Adrenal gland (tissue), 12 donors: ENCODE results near the gene PER1. TPM values are rescaled to one million over a fixed set of nuclear protein-coding genes. Genes with fewer than 3 reads are reported as not detected.
A peak's percentile ranks its signal among the peaks of the same experiment; 100 is the strongest.

Experiments used
- DNase-seq, 7 donors: peaks; one replicate each; pipeline ENCODE4 v3.0.0-alpha.2; 2019 to 2020
- H3K27ac ChIP-seq, 5 donors: fragments of 200-600 bp; sonication (generic) in 4 of 5; 1 replicate in 3 of 5; 2 replicates in 2 of 5; pipeline versions ENCODE4 v1.5.1 to v1.8.0; 2016 to 2020; ENCODE audit warnings: mild to moderate bottlenecking in 1 of 5
- H3K27me3 ChIP-seq: fragments of 200-600 bp; 2 replicates; pipeline ENCODE4 v1.8.0; 2021
- H3K36me3 ChIP-seq, 2 donors: fragments of 200-600 bp; replicated peaks in 1 of 2; 1 replicate in 1 of 2; 2 replicates in 1 of 2; pipeline versions ENCODE4 v1.5.1 to v1.8.0; 2018 to 2022
- H3K4me1 ChIP-seq, 2 donors: fragments of 200-600 bp; replicated peaks in 1 of 2; 1 replicate in 1 of 2; 2 replicates in 1 of 2; pipeline versions ENCODE4 v1.5.1 to v1.8.0; 2018 to 2021
- H3K4me3 ChIP-seq, 4 donors: fragments of 200-600 bp; sonication (generic) in 3 of 4; one replicate each; pipeline ENCODE4 v1.5.1; 2016 to 2018
- H3K9me3 ChIP-seq, 3 donors: fragments of 200-600 bp; sonication (generic) in 1 of 3; replicated peaks in 1 of 3; 1 replicate in 2 of 3; 2 replicates in 1 of 3; pipeline versions ENCODE4 v1.5.1 to v1.8.0; 2016 to 2021
- CTCF ChIP-seq, 6 experiments: fragments of 450-650 bp in 4 of 6; fragments of 200-600 bp in 2 of 6; sonication (generic) in 1 of 6; IDR thresholded peaks; 1 replicate in 5 of 6; 2 replicates in 1 of 6; pipeline versions ENCODE4 v1.5.1 to v1.8.0; 2016 to 2021; ENCODE audit warnings: antibody characterized with exemption in 6 of 6, mild to moderate bottlenecking in 2 of 6, moderate library complexity in 1 of 6
- POLR2A ChIP-seq, 2 donors: fragments of 450-650 bp; IDR thresholded peaks; one replicate each; pipeline ENCODE4 v1.6.1; 2017; ENCODE audit warnings: antibody characterized with exemption in 2 of 2, mild to moderate bottlenecking in 2 of 2, moderate library complexity in 1 of 2
- WGBS, 4 donors: extraction: QIAGEN DNeasy Blood & Tissue Kit in 2 of 4; methylation state at CpG; one replicate each; pipeline versions ENCODE4 v1.1.5 to v1.1.7; 2013 to 2017; 5-methylcytosine and 5-hydroxymethylcytosine counted together
- intact Hi-C, 2 donors: fragments of 100-400 bp; cut with DNase I; formaldehyde crosslinking; loops; one replicate each; pipeline versions ENCODE4 v1.14.1 to v1.15.0; 2022 to 2023
- polyA plus RNA-seq, 3 donors: library from polyadenylated mRNA; stranded (reverse); fragments of 200-250 nt in 2 of 3; fragments of 350-450 nt in 1 of 3; fragmentation: Illumina TruSeq in 1 of 3; extraction: RNeasy Lipid Tissue Mini Kit (QIAGEN cat#74804) in 1 of 3; gene quantifications; one replicate each; pipeline ENCODE4 v1.2.3, GENCODE V29; 2013 to 2014
- total RNA-seq, 9 donors: library from RNA; depleted of rRNA in 4 of 9; stranded (reverse); fragments of >200 nt in 4 of 9; fragments of 120-200 nt in 1 of 9; fragmentation: NEBNext Ultra II Directional in 1 of 9; extraction: Animal tissue kit (Norgen Biotek cat#: 25700) in 1 of 9; gene quantifications; one replicate each; pipeline versions ENCODE4 v1.1.0 to v1.2.4, GENCODE V29; 2013 to 2023
- donor health status: healthy with polysubstance abuse.
- donor health status: Bipolar disorder and iron deficiency.
- donor health status: DM: yes; HTN: yes; CAD: no.
- donor health status: DM: no; HTN: no; CAD: no.
- donor health status: DM: no; HTN: no; CAD: no.
- donor health status: DM: yes; HTN: yes; CAD: no.

PER1 gene
- total and polyA plus RNA-seq, 12 donors, result 9.9 to 360 (median 108) TPM

DNA sequence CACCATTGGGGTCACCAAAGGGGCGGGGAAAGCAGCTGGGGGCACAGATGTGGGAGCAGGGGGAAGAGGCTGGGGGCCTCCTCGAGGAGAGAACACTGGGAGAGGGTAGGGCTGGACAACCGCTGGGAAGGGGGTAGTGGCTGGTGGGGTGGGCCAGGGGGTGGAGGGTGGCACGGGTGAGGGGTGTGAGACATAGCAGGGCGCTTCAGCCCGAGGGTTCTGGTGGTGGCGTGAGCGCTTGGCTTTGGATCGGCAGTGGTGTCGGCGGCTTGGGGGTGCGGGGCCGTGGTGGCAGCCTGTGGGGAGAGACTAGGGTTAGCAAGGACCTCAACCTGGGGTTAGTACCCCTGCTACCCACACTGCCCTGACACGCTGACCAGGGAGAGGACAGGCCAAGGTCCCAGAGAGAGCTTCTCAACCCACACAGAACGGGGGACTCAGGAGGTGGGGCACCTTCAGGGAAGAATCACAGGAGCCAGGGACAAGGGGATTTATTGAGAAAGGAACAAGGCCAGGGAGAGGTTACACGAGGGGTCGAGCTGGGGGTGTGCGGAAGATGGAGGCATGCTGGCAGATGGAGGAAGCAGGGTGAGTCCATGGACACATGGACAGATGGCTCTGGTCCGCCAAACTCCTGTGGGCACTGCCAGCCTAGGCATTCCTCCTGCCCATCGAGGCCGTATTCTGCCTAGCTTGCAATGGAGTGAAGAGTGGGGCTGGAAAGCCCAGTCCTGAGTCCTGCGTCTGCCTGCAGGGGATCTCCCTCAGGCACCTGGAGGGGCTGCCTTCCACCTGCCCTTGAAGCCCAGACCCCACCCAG lies 8.4 kb downstream of the PER1 start:
- Histone ChIP-seq H3K27ac (peak overlapping the region in 3 of 5 donors; percentile 4 to 34 (median 31)), H3K4me1 (peaks cover 0 to 24% of the 10 kb centered on the region in 2 donors), H3K9me3 (no peaks in the 10 kb centered on the region), H3K36me3 (peaks cover 0 to 95% of the 10 kb centered on the region in 2 donors), H3K4me3 (no peak overlapping the region), H3K27me3 (no peaks in the 10 kb centered on the region)
- 83 to 88% (median 86%) methylated on average over 18 to 22 of the region's 22 CpGs for WGBS, 4 donors
- DNase-seq, result peak in 1 of 7 donors; percentile 59
- TF ChIP-seq CTCF (IDR thresholded peaks at IDR 0.05) (no peak), POLR2A (IDR thresholded peaks at IDR 0.05) (no peak)
- intact Hi-C loops, result no loop called here

DNA sequence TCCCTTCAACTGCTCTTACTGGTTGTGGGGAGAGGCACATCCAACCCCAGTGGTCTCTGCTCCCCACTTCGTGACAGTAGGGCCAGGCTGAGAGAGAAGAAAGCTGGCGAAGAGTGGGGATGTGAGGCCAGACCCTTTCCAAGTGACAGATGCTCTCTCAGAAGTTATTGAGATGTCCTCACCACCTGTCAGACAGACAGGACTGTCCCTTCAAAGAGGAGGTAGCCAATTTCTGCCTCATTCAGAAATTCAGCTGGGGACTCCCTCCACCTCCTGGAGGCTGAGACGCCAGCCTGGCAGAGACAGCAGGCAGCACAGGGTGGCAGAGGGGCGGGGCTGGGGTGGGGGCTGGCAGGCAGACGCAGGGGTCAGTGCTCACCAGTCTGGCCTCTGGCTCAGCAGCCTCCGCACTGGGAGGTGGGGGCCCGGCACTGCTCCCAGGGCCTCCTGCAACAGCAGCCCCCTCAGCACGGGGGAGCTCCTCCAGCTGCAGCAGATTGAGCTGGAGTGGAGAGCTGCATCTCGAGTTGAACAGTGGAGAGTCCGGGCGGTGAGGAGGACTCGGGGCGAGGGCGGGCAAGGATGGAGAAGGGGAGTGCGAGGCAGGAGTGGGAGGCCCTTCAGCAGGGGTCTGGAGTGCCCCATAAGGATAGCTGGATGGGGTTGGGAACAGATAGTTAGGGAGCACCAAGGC lies 9.2 kb downstream of the PER1 start:
- Histone ChIP-seq H3K27me3 (no peaks in the 10 kb centered on the region), H3K4me3 (no peak overlapping the region), H3K9me3 (no peaks in the 10 kb centered on the region), H3K27ac (peak overlapping the region in 3 of 5 donors; percentile 4 to 34 (median 31)), H3K36me3 (peaks cover 0 to 88% of the 10 kb centered on the region in 2 donors), H3K4me1 (peaks cover 0 to 29% of the 10 kb centered on the region in 2 donors)
- intact Hi-C loops, result no loop called here
- DNase-seq, result peak in 2 of 7 donors; percentile 26 to 55
- TF ChIP-seq CTCF (IDR thresholded peaks at IDR 0.05), result no peak
- no peak for TF ChIP-seq POLR2A (IDR thresholded peaks at IDR 0.05)
- WGBS, 4 donors, result 76 to 86% (median 81%) methylated on average over 10 to 15 of the region's 15 CpGs

- Histone ChIP-seq H3K36me3 (peaks cover 0 to 81% of the 10 kb centered on the region in 2 donors), H3K4me1 (peaks cover 0 to 24% of the 10 kb centered on the region in 2 donors), H3K27me3 (no peaks in the 10 kb centered on the region), H3K27ac (peak overlapping the region in 2 of 5 donors; percentile 4 to 90), H3K4me3 (no peak overlapping the region), H3K9me3 (no peaks in the 10 kb centered on the region)
- intact Hi-C loops, result no loop called here
- no peak for TF ChIP-seq CTCF (IDR thresholded peaks at IDR 0.05)
- TF ChIP-seq POLR2A (IDR thresholded peaks at IDR 0.05), result no peak
- WGBS, 4 donors, result 72 to 86% (median 76%) methylated on average over 7 to 23 of the region's 23 CpGs
- peak in 4 of 7 donors; percentile 34 to 55 (median 38) for DNase-seq
These were observed 9.9 kb downstream of the PER1 start for GRCh38 chr17:8142158-8142886.

DNA sequence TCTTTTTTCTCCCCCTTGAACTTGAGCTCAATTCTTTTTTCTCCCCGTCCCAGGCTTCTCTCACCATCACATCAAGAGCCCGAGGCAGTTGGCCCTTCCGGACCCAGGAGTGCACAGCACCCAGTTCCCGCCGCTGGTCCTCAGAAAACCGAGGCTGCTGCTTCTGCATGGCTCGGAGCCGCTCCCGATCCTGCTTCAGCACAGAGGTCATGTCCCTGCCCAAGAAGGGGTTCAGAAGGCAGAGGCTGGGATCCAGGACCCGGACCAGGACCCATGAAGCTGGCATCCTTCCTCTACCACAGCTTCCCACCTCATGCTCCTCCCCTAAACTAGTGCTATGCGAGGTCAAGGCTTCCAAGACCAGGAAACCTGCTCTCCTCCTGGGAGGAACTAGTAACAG lies 10.5 kb downstream of the PER1 start:
- H3K9me3 ChIP-seq, result no peaks in the 10 kb centered on the region
- intact Hi-C loops, result no loop called here
- 84 to 88% (median 87%) methylated on average over 10 to 11 of the region's 11 CpGs for WGBS, 4 donors
- H3K4me1 ChIP-seq, result peaks cover 0 to 18% of the 10 kb centered on the region in 2 donors
- H3K36me3 ChIP-seq, result peaks cover 0 to 75% of the 10 kb centered on the region in 2 donors
- H3K27me3 ChIP-seq, result no peaks in the 10 kb centered on the region
- peak overlapping the region in 1 of 5 donors; percentile 90 for H3K27ac ChIP-seq
- no peak overlapping the region for H3K4me3 ChIP-seq
- DNase-seq, result peak in 3 of 7 donors; percentile 29 to 37 (median 31)
- TF ChIP-seq POLR2A (IDR thresholded peaks at IDR 0.05) (no peak), CTCF (IDR thresholded peaks at IDR 0.05) (no peak)
